ENCODE results near the gene KPNA2. TPM values are rescaled to one million over a fixed set of nuclear protein-coding genes. Genes with fewer than 3 reads are reported as not detected.
A peak's percentile ranks its signal among the peaks of the same experiment; 100 is the strongest.
"Not testable (repeated sequence)": the region's sequence is repeated elsewhere in the genome, so short reads cannot be mapped to it uniquely, and the experiment has no call there.

Gene KPNA2
- total RNA-seq, 1 experiment from 2014 or later = 170 TPM

- H3K4me3 ChIP-seq (ENCODE audit: low read length) = peak within 1 kb of the TSS; percentile 70
- not testable (repeated sequence) for DNase-seq; H3K27me3 ChIP-seq (ENCODE audit: low read length); H3K9me3 ChIP-seq (ENCODE audit: low read length); H3K9me2 ChIP-seq (replicated peaks; ENCODE audit: insufficient read depth, low read length); H3K36me3 ChIP-seq (ENCODE audit: insufficient read depth, low read length); H2AFZ ChIP-seq (ENCODE audit: low read length); H3K79me2 ChIP-seq (ENCODE audit: low read length); H3K27ac ChIP-seq (ENCODE audit: low read length); H4K20me1 ChIP-seq (ENCODE audit: insufficient read depth, low read depth, low read length)
- peaks cover 35% of the 10 kb centered on the region for H3K4me1 ChIP-seq (ENCODE audit: low read length)
- peak within 1 kb of the TSS; percentile 82 for H3K4me2 ChIP-seq (ENCODE audit: low read depth, low read length, poor library complexity, severe bottlenecking)
- peak within 1 kb of the TSS; percentile 92 for H3K9ac ChIP-seq (ENCODE audit: low read length)
Measured at GRCh38 chr17:67996301-67997171, 39.0 kb upstream of the KPNA2 start, which contains the start of gene C17orf58. Gene C17orf58 (minus strand): TSS chr17:67996469. CDS start chr17:67996198, 271 bp downstream.

- no peaks in the 10 kb centered on the region for H3K9me2 ChIP-seq (replicated peaks; ENCODE audit: insufficient read depth, low read length)
- no peaks in the 10 kb centered on the region for H3K36me3 ChIP-seq (ENCODE audit: insufficient read depth, low read length)
- H2AFZ ChIP-seq (ENCODE audit: low read length) = no peak overlapping the region
- H3K4me3 ChIP-seq (ENCODE audit: low read length) = no peak overlapping the region
- no peaks in the 10 kb centered on the region for H3K27me3 ChIP-seq (ENCODE audit: low read length)
- no peak overlapping the region for H3K27ac ChIP-seq (ENCODE audit: low read length)
- H3K9me3 ChIP-seq (ENCODE audit: low read length) = no peaks in the 10 kb centered on the region
- no peak for DNase-seq
- no peak overlapping the region for H3K9ac ChIP-seq (ENCODE audit: low read length)
- H4K20me1 ChIP-seq (ENCODE audit: insufficient read depth, low read depth, low read length) = no peaks in the 10 kb centered on the region
- H3K4me1 ChIP-seq (ENCODE audit: low read length) = peaks cover 23% of the 10 kb centered on the region
- H3K79me2 ChIP-seq (ENCODE audit: low read length) = no peaks in the 10 kb centered on the region; the same call in 1 of the 2 replicates
- H3K4me2 ChIP-seq (ENCODE audit: low read depth, low read length, poor library complexity, severe bottlenecking) = no peak overlapping the region
Measured at GRCh38 chr17:67998466-67998865, 37.1 kb upstream of the KPNA2 start.

GRCh38 chr17:67999291-67999911 is 36.1 kb upstream of the KPNA2 start:
- Histone ChIP-seq H3K79me2 (ENCODE audit: low read length) (no peaks in the 10 kb centered on the region), H3K9ac (ENCODE audit: low read length) (no peak overlapping the region), H3K27ac (ENCODE audit: low read length) (no peak overlapping the region), H3K36me3 (ENCODE audit: insufficient read depth, low read length) (no peaks in the 10 kb centered on the region), H3K9me2 (replicated peaks; ENCODE audit: insufficient read depth, low read length) (no peaks in the 10 kb centered on the region), H3K4me2 (ENCODE audit: low read depth, low read length, poor library complexity, severe bottlenecking) (no peak overlapping the region), H4K20me1 (ENCODE audit: insufficient read depth, low read depth, low read length) (no peaks in the 10 kb centered on the region), H3K4me3 (ENCODE audit: low read length) (no peak overlapping the region), H3K27me3 (ENCODE audit: low read length) (no peaks in the 10 kb centered on the region), H3K4me1 (ENCODE audit: low read length) (peaks cover 23% of the 10 kb centered on the region), H3K9me3 (ENCODE audit: low read length) (no peaks in the 10 kb centered on the region), H2AFZ (ENCODE audit: low read length) (no peak overlapping the region)
- no peak for DNase-seq

- Histone ChIP-seq H3K79me2 (ENCODE audit: low read length) (no peaks in the 10 kb centered on the region), H3K4me2 (ENCODE audit: low read depth, low read length, poor library complexity, severe bottlenecking) (no peak overlapping the region), H3K9me2 (replicated peaks; ENCODE audit: insufficient read depth, low read length) (no peaks in the 10 kb centered on the region), H3K9me3 (ENCODE audit: low read length) (no peaks in the 10 kb centered on the region), H3K27me3 (ENCODE audit: low read length) (no peaks in the 10 kb centered on the region), H2AFZ (ENCODE audit: low read length) (no peak overlapping the region), H3K36me3 (ENCODE audit: insufficient read depth, low read length) (no peaks in the 10 kb centered on the region), H4K20me1 (ENCODE audit: insufficient read depth, low read depth, low read length) (no peaks in the 10 kb centered on the region), H3K27ac (ENCODE audit: low read length) (no peak overlapping the region), H3K4me3 (ENCODE audit: low read length) (no peak overlapping the region), H3K9ac (ENCODE audit: low read length) (no peak overlapping the region), H3K4me1 (ENCODE audit: low read length) (peaks cover 3% of the 10 kb centered on the region; the same call in 1 of the 2 replicates)
- no peak for DNase-seq
Measured at GRCh38 chr17:68004201-68004600, 31.3 kb upstream of the KPNA2 start.

DNA sequence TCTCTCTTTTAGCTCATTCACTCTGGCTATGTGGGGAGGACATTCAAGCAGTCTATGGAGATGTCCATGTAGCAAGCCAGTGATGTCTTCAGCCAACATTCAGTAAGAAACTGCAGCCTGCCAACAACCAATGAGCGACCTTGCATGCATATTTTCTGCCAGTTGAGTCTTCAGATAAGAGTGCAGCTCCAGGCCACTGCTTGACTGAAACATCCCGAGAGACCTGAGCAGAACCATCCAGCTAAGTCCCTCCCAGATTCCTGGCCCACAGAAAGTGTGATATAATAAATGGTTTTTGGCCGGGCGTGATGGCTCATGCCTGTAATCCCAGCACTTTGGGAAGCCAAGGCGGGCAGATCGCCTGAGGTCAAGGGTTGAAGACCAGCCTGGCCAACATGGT is 28.7 kb upstream of the KPNA2 start:
- no peaks in the 10 kb centered on the region for H3K27me3 ChIP-seq (ENCODE audit: low read length)
- H3K4me1 ChIP-seq (ENCODE audit: low read length) = peaks cover 3% of the 10 kb centered on the region; the same call in 1 of the 2 replicates
- H3K36me3 ChIP-seq (ENCODE audit: insufficient read depth, low read length) = no peaks in the 10 kb centered on the region
- H3K9ac ChIP-seq (ENCODE audit: low read length) = no peak overlapping the region
- H3K27ac ChIP-seq (ENCODE audit: low read length) = no peak overlapping the region
- H4K20me1 ChIP-seq (ENCODE audit: insufficient read depth, low read depth, low read length) = no peaks in the 10 kb centered on the region
- no peak overlapping the region for H3K4me3 ChIP-seq (ENCODE audit: low read length)
- H3K9me3 ChIP-seq (ENCODE audit: low read length) = no peaks in the 10 kb centered on the region
- no peaks in the 10 kb centered on the region for H3K9me2 ChIP-seq (replicated peaks; ENCODE audit: insufficient read depth, low read length)
- no peak overlapping the region for H3K4me2 ChIP-seq (ENCODE audit: low read depth, low read length, poor library complexity, severe bottlenecking)
- H3K79me2 ChIP-seq (ENCODE audit: low read length) = no peaks in the 10 kb centered on the region
- no peak overlapping the region for H2AFZ ChIP-seq (ENCODE audit: low read length)
- no peak for DNase-seq

DNA sequence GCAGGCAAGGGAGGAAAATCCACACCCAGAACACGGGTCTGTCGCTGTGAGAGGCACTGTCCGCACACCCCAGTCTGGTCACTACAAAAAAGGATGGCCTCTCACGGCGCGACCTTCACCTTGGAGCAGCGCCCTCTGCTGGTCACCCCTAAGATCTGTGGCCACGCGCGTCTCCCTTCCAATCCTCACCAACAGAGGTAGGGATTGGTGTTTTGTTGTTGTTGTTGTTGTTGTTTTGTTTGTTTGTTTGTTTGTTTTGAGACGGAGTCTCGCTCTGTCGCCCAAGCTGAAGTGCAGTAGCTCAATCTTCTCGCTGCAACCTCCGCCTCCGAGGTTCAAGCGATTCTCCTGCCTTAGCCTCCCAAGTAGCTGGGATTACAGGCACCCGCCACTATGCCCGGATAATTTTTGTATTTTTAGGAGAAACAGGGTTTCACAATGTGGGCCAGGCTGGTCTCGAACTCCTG is 24.3 kb upstream of the KPNA2 start:
- no peaks in the 10 kb centered on the region for H3K9me3 ChIP-seq (ENCODE audit: low read length)
- peak; percentile 85 for DNase-seq
- no peaks in the 10 kb centered on the region for H3K9me2 ChIP-seq (replicated peaks; ENCODE audit: insufficient read depth, low read length)
- peak overlapping the region; percentile 62 for H3K4me2 ChIP-seq (ENCODE audit: low read depth, low read length, poor library complexity, severe bottlenecking)
- no peaks in the 10 kb centered on the region for H4K20me1 ChIP-seq (ENCODE audit: insufficient read depth, low read depth, low read length)
- peaks cover 3% of the 10 kb centered on the region; the same call in 1 of the 2 replicates for H3K4me1 ChIP-seq (ENCODE audit: low read length)
- H3K36me3 ChIP-seq (ENCODE audit: insufficient read depth, low read length) = no peaks in the 10 kb centered on the region
- peak overlapping the region; percentile 64; the same call in 1 of the 2 replicates for H3K4me3 ChIP-seq (ENCODE audit: low read length)
- no peaks in the 10 kb centered on the region for H3K79me2 ChIP-seq (ENCODE audit: low read length)
- H3K27me3 ChIP-seq (ENCODE audit: low read length) = no peaks in the 10 kb centered on the region
- H3K27ac ChIP-seq (ENCODE audit: low read length) = no peak overlapping the region
- peak overlapping the region; percentile 56 for H3K9ac ChIP-seq (ENCODE audit: low read length)
- peak overlapping the region; percentile 95; the same call in 1 of the 2 replicates for H2AFZ ChIP-seq (ENCODE audit: low read length)

- Histone ChIP-seq H3K4me1 (ENCODE audit: low read length) (peaks cover 3% of the 10 kb centered on the region; the same call in 1 of the 2 replicates), H4K20me1 (ENCODE audit: insufficient read depth, low read depth, low read length) (no peaks in the 10 kb centered on the region)
Measured at GRCh38 chr17:68013385-68013784, 22.1 kb upstream of the KPNA2 start.

GRCh38 chr17:68015081-68015723 is 20.3 kb upstream of the KPNA2 start:
- DNase-seq = no peak
- Histone ChIP-seq H2AFZ (ENCODE audit: low read length) (no peak overlapping the region), H4K20me1 (ENCODE audit: insufficient read depth, low read depth, low read length) (no peaks in the 10 kb centered on the region), H3K9ac (ENCODE audit: low read length) (no peak overlapping the region), H3K4me1 (ENCODE audit: low read length) (peaks cover 7% of the 10 kb centered on the region), H3K4me3 (ENCODE audit: low read length) (no peak overlapping the region), H3K9me2 (replicated peaks; ENCODE audit: insufficient read depth, low read length) (no peaks in the 10 kb centered on the region), H3K27ac (ENCODE audit: low read length) (no peak overlapping the region), H3K9me3 (ENCODE audit: low read length) (no peaks in the 10 kb centered on the region), H3K27me3 (ENCODE audit: low read length) (no peaks in the 10 kb centered on the region), H3K4me2 (ENCODE audit: low read depth, low read length, poor library complexity, severe bottlenecking) (no peak overlapping the region), H3K36me3 (ENCODE audit: insufficient read depth, low read length) (no peaks in the 10 kb centered on the region), H3K79me2 (ENCODE audit: low read length) (no peaks in the 10 kb centered on the region)

More at GRCh38 chr17:68013385-68013784, 22.1 kb upstream of the KPNA2 start:
- no peaks in the 10 kb centered on the region for H3K9me3 ChIP-seq (ENCODE audit: low read length)
- no peak overlapping the region for H2AFZ ChIP-seq (ENCODE audit: low read length)
- no peaks in the 10 kb centered on the region for H3K9me2 ChIP-seq (replicated peaks; ENCODE audit: insufficient read depth, low read length)
- H3K9ac ChIP-seq (ENCODE audit: low read length) = no peak overlapping the region
- H3K36me3 ChIP-seq (ENCODE audit: insufficient read depth, low read length) = no peaks in the 10 kb centered on the region
- H3K27me3 ChIP-seq (ENCODE audit: low read length) = no peaks in the 10 kb centered on the region
- no peak overlapping the region for H3K4me2 ChIP-seq (ENCODE audit: low read depth, low read length, poor library complexity, severe bottlenecking)
- no peak overlapping the region for H3K27ac ChIP-seq (ENCODE audit: low read length)
- DNase-seq = no peak
- no peaks in the 10 kb centered on the region for H3K79me2 ChIP-seq (ENCODE audit: low read length)
- no peak overlapping the region for H3K4me3 ChIP-seq (ENCODE audit: low read length)

Measured in Karpas-422 (cell line).